Activated B cell treated with CpG ODN at 0.5 μM for 24 hours (primary cell): ENCODE results near the gene OR10Z1. TPM values are rescaled to one million over a fixed set of nuclear protein-coding genes. Genes with fewer than 3 reads are reported as not detected.

Experiments used
- ATAC-seq: fragments of 200-7000 bp; cut with Tn5 transposase; one replicate; pipeline ENCODE4 v1.10.0; 2021; ENCODE audit warnings: low read depth, mild to moderate bottlenecking, moderate library complexity
- CTCF ChIA-PET: fragments of 350-600 bp; sonication (Branson Sonifier 250); formaldehyde crosslinking; loops from one replicate; lab custom pipeline; 2021; ENCODE audit warnings: antibody characterized with exemption; lab: Charles Lee
- POLR2A ChIA-PET: fragments of 350-600 bp; sonication (Branson Sonifier 250); formaldehyde crosslinking; loops from one replicate; lab custom pipeline; 2021; ENCODE audit warnings: antibody characterized with exemption; lab: Charles Lee
- DNase-seq: peaks from one replicate; pipeline ENCODE4 v3.0.0; 2022
- H3K27ac Mint-ChIP-seq: one replicate; pipeline ENCODE4 v1.8.0; 2020; ENCODE audit warnings: mixed read lengths
- H3K27me3 Mint-ChIP-seq: one replicate; pipeline ENCODE4 v1.8.0; 2021; ENCODE audit warnings: mixed read lengths
- H3K36me3 Mint-ChIP-seq: one replicate; pipeline ENCODE4 v1.8.0; 2021; ENCODE audit warnings: low read depth, mixed read lengths
- H3K4me1 Mint-ChIP-seq: one replicate; pipeline ENCODE4 v1.8.0; 2021; ENCODE audit warnings: mixed read lengths
- H3K4me3 Mint-ChIP-seq: one replicate; pipeline ENCODE4 v1.8.0; 2020; ENCODE audit warnings: mild to moderate bottlenecking, mixed read lengths
- H3K9me3 Mint-ChIP-seq: one replicate; pipeline ENCODE4 v1.8.0; 2020; ENCODE audit warnings: mixed read lengths
- CTCF ChIP-seq: fragments of 200-600 bp; IDR thresholded peaks from one replicate; pipeline ENCODE4 v1.8.0; 2022; ENCODE audit warnings: antibody characterized with exemption, mild to moderate bottlenecking
- intact Hi-C: fragments of 100-400 bp; cut with micrococcal nuclease; formaldehyde crosslinking; loops from one replicate; pipeline ENCODE4 v1.15.1; 2024
- total RNA-seq: library from RNA; stranded (reverse); gene quantifications from 2 replicates; pipeline ENCODE4 v1.2.3, GENCODE V29; 2022

OR10Z1 gene
- total RNA-seq, 1 donor from 2014 or later: not detected

- peaks cover 25% of the 10 kb centered on the region for H3K4me1 Mint-ChIP-seq
- TF ChIP-seq CTCF: no peak
- peaks cover 4% of the 10 kb centered on the region for H3K27me3 Mint-ChIP-seq
- no peak overlapping the region for H3K27ac Mint-ChIP-seq
- CTCF ChIA-PET: no interaction called here
- H3K9me3 Mint-ChIP-seq: peaks cover 6% of the 10 kb centered on the region
- no peak for DNase-seq
- no peaks in the 10 kb centered on the region for H3K36me3 Mint-ChIP-seq
- POLR2A ChIA-PET: no interaction called here
- ATAC-seq: no peak
- no peak overlapping the region for H3K4me3 Mint-ChIP-seq
- intact Hi-C loops: no loop called here
These were observed 49.0 kb downstream of the OR10Z1 start for GRCh38 chr1:158654086-158654485.

GRCh38 chr1:158654571-158654970, 49.5 kb downstream of the OR10Z1 start:
- ChIA-PET CTCF (no interaction called here), POLR2A (no interaction called here)
- TF ChIP-seq CTCF: no peak
- intact Hi-C loops: no loop called here
- Mint-ChIP-seq H3K4me1 (peaks cover 25% of the 10 kb centered on the region), H3K36me3 (no peaks in the 10 kb centered on the region), H3K9me3 (peaks cover 6% of the 10 kb centered on the region), H3K27me3 (peaks cover 4% of the 10 kb centered on the region), H3K4me3 (peak overlapping the region; percentile 15), H3K27ac (no peak overlapping the region)
- no peak for ATAC-seq
- no peak for DNase-seq

Other genes with a start within 250 kb of the OR10Z1 start
- gene OR10T2, start 205.8 kb upstream of the OR10Z1 start, total RNA-seq: not detected in 2 replicates
- not detected in 2 replicates for gene OR10K2, start 179.0 kb upstream of the OR10Z1 start, total RNA-seq
- gene OR10K1, start 143.4 kb upstream of the OR10Z1 start, total RNA-seq: not detected in 2 replicates
- not detected in 2 replicates for gene OR10R2, start 133.0 kb upstream of the OR10Z1 start, total RNA-seq
- not detected in 2 replicates for gene OR6Y1, start 50.9 kb upstream of the OR10Z1 start, total RNA-seq
- gene OR6P1, start 34.7 kb upstream of the OR10Z1 start, total RNA-seq: not detected in 2 replicates
- not detected in 2 replicates for gene OR10X1, start 25.4 kb upstream of the OR10Z1 start, total RNA-seq
- not detected in 2 replicates for gene SPTA1, start 81.4 kb downstream of the OR10Z1 start, total RNA-seq
- gene OR6K2, start 95.4 kb downstream of the OR10Z1 start, total RNA-seq: not detected in 2 replicates
- not detected in 2 replicates for gene OR6K3, start 115.5 kb downstream of the OR10Z1 start, total RNA-seq
- gene OR6K6, start 149.5 kb downstream of the OR10Z1 start, total RNA-seq: not detected in 2 replicates
- not detected in 2 replicates for gene OR6N1, start 166.9 kb downstream of the OR10Z1 start, total RNA-seq
- gene OR6N2, start 175.9 kb downstream of the OR10Z1 start, total RNA-seq: not detected in 2 replicates
- gene MNDA, start 226.1 kb downstream of the OR10Z1 start, total RNA-seq: 14.2 and 17.3 TPM in 2 replicates